Activated CD8-positive, alpha-beta memory T cell treated with anti-CD3 and anti-CD28 coated beads, Interleukin-2, amount 50 U/mL, for 4 hours (primary cell): ENCODE data around the gene ARFGEF2.
"Not testable (repeated sequence)": the region's sequence is repeated elsewhere in the genome, so short reads cannot be mapped to it uniquely, and the experiment has no call there.

Source experiments
- DNase-seq: peaks from one replicate; pipeline ENCODE4 v3.0.0-alpha.2; 2020

The ARFGEF2 gene

DNA sequence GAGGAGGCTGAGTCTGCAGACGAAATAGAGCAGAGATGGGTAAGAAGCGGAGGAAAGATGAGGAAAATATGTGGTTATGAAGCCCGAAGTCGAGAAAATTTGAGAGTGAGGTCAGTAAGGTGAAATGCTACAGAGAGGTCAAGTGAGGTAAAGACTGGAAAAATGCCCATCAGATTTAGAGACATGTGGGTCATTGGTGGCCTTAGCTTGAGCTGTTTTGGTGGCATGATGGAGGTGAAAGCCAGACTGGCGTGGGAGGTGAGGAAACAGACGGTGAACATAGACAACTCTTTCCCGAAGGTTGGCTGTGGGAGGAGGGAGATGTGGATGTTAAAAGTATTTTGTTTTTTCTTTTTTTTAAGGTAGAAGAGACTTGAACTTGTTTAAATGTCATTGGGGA lies 9.4 kb downstream of the ARFGEF2 start:
- no peak for DNase-seq

GRCh38 chr20:48931527-48932374 lies 10.2 kb downstream of the ARFGEF2 start:
- DNase-seq, result no peak

GRCh38 chr20:48932375-48932941 lies 10.9 kb downstream of the ARFGEF2 start:
- DNase-seq, result no peak

GRCh38 chr20:48933017-48933766 lies 11.7 kb downstream of the ARFGEF2 start:
- DNase-seq, result no peak

DNA sequence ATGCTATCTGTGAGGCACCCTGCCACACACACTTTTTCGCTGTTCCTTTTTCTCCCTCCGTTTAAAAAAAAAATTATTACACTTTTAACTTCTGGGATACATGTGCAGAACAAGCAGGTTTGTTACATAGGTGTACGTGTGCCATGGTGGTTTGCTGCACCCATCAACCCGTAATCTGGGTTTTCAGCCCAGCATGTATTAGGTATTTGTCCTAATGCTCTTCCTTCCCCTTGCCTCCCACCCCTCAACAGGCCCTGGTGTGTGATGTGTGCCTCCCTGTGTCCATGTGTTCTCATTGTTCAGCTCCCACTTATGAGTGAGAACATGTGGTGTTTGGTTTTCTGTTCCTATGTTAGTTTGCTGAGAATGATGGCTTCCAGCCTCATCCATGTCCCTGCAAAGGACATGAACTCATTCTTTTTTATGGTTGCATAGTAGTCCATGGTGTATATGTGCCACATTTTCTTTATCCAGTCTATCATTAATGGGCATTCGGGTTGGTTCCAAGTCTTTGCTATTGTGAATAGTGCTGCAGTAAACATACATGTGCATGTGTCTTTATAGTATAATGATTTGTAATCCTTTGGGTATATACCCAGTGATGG lies 12.9 kb downstream of the ARFGEF2 start:
- DNase-seq, result not testable (repeated sequence)

DNA sequence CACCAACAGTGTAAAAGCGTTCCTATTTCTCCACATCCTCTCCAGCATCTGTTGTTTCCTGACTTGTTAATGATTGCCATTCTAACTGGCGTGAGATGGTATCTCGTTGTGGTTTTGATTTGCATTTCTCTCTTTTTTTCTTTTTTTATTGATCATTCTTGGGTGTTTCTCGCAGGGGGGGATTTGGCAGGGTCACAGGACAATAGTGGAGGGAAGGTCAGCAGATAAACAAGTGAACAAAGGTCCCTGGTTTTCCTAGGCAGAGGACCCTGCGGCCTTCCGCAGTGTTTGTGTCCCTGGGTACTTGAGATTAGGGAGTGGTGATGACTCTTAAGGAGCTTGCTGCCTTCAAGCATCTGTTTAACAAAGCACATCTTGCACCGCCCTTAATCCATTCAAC lies 13.5 kb downstream of the ARFGEF2 start:
- DNase-seq, result not testable (repeated sequence)

DNA sequence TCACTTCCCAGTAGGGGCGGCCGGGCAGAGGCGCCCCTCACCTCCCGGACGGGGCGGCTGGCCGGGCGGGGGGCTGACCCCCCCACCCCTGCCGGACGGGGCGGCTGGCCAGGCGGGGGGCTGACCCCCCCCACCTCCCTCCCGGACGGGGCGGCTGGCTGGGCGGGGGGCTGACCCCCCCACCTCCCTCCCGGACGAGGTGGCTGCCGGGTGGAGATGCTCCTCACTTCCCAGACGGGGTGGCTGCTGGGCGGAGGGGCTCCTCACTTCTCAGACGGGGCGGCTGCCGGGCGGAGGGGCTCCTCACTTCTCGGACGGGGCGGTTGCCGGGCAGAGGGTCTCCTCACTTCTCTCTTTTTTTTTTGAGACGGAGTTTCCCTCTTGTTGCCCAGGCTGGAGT lies 14.7 kb downstream of the ARFGEF2 start:
- DNase-seq, result not testable (repeated sequence)

- no peak for DNase-seq
These were observed 16.2 kb downstream of the ARFGEF2 start for GRCh38 chr20:48937674-48938073.

DNA sequence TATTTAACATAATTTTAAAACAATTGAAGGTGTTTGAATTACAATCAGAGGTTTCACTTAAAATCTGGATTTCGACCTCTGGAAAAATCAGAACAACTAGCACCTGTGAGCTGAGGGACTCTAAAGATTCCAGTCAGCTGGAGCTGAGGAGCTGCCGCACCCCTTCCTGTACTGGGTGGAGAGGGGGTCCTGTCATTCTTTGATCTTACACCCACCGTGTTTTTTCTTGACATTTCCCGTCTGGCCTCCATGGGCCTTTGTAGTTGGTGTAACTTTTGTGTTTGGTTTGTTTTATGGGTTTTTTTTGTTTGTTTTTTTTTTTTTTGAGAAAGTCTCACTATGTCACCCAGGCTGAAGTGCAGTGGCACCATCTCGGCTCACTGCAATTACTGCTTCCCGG lies 17.2 kb downstream of the ARFGEF2 start:
- DNase-seq, result no peak

GRCh38 chr20:48940170-48940569 lies 18.7 kb downstream of the ARFGEF2 start:
- no peak for DNase-seq

DNA sequence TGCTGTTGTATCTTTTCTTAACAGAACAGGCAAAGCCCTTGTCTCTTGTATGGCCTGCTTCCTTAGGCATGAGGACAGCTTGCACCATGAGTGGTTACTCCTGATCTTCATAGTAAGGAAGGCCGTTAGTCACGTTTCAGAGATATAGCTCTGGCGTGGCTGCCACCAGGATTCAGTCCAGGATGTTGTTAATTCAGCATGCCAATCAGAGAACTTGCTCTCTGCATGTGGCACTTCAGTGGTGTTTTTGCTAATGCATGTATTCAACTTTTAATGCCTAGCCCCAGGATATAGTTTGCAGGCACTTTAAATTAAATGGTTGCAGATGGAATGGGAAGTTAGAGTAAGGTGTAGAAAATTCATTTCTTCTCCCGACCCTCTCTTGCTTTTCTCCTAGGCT lies 20.0 kb downstream of the ARFGEF2 start:
- no peak for DNase-seq

DNA sequence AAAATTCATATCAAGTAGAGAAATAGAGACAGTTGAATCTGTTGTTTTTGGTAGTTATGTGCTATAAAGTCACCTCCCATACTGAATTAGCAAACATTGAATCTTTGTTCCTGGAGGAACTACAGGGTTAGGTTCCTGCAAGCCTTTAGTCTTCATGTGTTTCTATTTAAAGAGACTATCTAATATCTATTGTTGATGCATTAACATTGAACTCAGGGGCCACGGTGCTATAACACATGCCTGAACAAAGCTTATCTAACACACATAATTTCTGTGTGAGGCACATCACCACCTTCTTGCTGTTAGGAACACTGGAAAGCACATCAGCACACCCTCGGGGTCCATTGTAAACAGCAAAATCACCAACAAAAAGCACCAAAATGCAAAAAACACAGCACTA lies 21.2 kb downstream of the ARFGEF2 start:
- DNase-seq, result no peak

- no peak for DNase-seq
These were observed 23.3 kb downstream of the ARFGEF2 start for GRCh38 chr20:48944663-48945297.

DNA sequence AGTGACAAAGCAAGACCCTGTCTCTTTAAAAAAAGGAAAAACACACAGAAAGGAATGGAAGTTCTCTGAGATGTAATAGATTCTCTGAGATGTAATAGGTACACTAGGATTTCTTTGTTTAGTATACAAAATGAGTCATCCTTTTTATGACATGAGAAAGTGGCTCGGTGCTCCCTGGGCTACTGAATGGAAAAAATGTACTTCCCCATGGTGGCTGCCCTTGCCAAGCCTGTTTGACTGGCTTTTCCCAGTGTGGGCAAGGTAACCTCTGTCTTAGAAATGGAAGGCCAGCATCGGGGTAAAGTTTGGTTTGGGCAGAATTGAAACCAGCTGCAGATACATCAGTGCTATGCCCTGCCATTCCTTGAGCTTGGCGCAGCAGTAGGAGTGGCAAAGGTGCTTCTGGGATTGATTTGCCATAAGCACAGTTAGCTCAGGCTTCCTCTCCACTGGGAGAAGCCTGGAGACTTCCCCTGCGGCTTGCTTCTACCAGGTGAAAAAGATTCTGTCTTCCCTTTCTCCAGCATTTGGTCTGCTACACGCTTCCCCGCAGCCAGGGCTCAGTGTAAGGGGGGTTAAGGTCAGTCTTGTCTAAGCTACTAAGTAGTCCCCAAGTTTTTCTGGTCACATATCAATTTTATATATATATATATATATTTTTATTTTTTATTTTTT lies 24.5 kb downstream of the ARFGEF2 start:
- DNase-seq, result no peak

DNA sequence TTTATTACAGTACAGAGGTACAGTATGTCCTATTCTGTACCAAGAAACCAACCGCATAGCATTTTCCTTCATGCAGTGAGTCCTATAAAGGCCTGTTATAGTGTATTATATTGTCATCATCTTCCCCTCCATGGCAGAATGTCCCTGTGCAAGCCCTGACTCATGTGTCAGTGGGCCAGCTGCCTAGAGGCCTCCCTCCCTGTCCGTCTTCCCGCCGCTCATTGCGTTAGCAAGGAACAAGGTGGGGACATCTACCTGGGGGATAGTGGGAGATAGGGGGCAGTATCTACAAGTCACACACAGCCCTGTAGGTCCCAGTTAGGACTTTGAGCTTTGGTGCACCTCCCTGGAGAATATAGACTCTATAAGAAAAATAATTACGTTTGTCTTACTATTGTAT lies 27.1 kb downstream of the ARFGEF2 start:
- DNase-seq, result no peak

DNA sequence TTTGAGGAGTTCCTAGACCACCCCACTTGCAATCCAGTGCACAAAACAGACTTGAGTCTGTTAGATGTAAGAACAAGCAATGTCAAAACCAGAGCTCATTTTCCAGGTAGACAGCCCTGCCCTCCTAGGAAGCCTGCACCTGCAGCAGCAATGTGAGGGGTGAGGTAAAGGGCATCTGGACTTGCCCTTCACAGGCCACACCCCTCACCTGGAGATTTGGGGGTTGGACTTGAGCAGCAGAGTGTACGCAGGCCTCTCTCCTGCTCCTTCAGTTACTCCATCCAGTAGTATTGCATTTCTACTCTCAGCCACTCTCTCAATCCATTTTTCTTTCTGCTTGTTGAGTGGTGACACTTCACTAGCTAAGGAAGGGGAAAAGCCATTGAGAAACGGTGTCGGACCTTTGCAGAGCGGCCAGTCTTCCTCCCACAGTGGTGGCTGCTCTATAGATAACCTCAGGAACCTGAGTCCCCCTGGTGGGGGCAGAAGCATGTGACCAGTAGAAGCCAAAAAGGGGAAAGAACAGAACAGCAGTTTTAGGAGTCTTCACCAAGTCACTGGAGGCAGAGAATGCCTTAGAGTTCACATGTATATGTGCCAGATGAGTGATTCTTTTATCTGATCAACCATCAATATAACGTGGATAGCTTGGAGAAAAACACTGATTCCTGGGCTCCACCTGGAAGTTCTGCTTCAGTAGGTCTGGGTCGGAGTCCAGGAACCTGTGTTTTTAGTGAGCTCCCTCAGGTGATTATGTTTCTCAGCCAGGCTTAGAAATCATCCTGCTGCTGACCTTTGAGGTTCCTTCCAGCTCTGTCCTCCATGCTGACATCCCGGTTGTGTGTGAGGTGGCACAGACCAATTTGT lies 28.0 kb downstream of the ARFGEF2 start:
- no peak for DNase-seq

- no peak for DNase-seq
These were observed 29.5 kb downstream of the ARFGEF2 start for GRCh38 chr20:48951041-48951440.

- DNase-seq, result no peak
These were observed 30.1 kb downstream of the ARFGEF2 start for GRCh38 chr20:48951646-48952045.

GRCh38 chr20:48952656-48953055 lies 31.1 kb downstream of the ARFGEF2 start:
- DNase-seq, result no peak

- no peak for DNase-seq
These were observed 32.1 kb downstream of the ARFGEF2 start for GRCh38 chr20:48953653-48954052.

- DNase-seq, result no peak
These were observed 34.5 kb downstream of the ARFGEF2 start for GRCh38 chr20:48956052-48956451.
